Uterus (tissue), 2 donors: Measurements from ENCODE around the gene INHBB.

ENCODE experiments used
- POLR2A ChIP-seq, 2 donors: fragments of 450-650 bp; IDR thresholded peaks; one replicate each; pipeline ENCODE4 v1.6.1; 2016; ENCODE audit warnings: antibody characterized with exemption in 2 of 2, mild to moderate bottlenecking in 1 of 2, moderate library complexity in 1 of 2
- TF ChIP-seq, protein P1 (sequence below), 4 experiments: fragments of 200-600 bp in 2 of 4; fragments of 450-650 bp in 2 of 4; sonication (generic) in 2 of 4; IDR thresholded peaks; one replicate each; pipeline ENCODE4 v1.5.1; 2016 to 2019; ENCODE audit warnings: antibody characterized with exemption in 4 of 4, mild to moderate bottlenecking in 2 of 4, moderate library complexity in 1 of 4

GRCh38 chr2:120348737-120349439 lies 3.0 kb downstream of the INHBB start:
- TF ChIP-seq, protein P1, sequence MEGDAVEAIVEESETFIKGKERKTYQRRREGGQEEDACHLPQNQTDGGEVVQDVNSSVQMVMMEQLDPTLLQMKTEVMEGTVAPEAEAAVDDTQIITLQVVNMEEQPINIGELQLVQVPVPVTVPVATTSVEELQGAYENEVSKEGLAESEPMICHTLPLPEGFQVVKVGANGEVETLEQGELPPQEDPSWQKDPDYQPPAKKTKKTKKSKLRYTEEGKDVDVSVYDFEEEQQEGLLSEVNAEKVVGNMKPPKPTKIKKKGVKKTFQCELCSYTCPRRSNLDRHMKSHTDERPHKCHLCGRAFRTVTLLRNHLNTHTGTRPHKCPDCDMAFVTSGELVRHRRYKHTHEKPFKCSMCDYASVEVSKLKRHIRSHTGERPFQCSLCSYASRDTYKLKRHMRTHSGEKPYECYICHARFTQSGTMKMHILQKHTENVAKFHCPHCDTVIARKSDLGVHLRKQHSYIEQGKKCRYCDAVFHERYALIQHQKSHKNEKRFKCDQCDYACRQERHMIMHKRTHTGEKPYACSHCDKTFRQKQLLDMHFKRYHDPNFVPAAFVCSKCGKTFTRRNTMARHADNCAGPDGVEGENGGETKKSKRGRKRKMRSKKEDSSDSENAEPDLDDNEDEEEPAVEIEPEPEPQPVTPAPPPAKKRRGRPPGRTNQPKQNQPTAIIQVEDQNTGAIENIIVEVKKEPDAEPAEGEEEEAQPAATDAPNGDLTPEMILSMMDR (IDR thresholded peaks at IDR 0.05) = no peak
- TF ChIP-seq POLR2A (IDR thresholded peaks at IDR 0.05) = no peak
